H1 (cell line): ENCODE measurements around the gene LPP. TPM values are rescaled to one million over a fixed set of nuclear protein-coding genes. Genes with fewer than 3 reads are reported as not detected.

ENCODE experiments used
- BRCA1 ChIP-seq: IDR thresholded peaks from 2 replicates; pipeline ENCODE4 v1.6.1; 2012; ENCODE audit warnings: low read depth, low read length, improper control_type of control experiment
- RXRA ChIP-seq: IDR thresholded peaks from 2 replicates; pipeline ENCODE4 v1.6.1; 2011; ENCODE audit warnings: low read depth, mild to moderate bottlenecking, low read length, moderate library complexity; ENCODE audit not compliant: insufficient read depth
- polyA plus RNA-seq, 7 experiments: library from polyadenylated mRNA; depleted of rRNA in 3 of 7; stranded (reverse) in 5 of 7; unstranded in 2 of 7; fragments of >200 nt in 5 of 7; fragments of 200-250 nt in 2 of 7; gene quantifications; 1 replicate in 5 of 7; 2 replicates in 1 of 7; 4 replicates in 1 of 7; pipeline versions ENCODE4 v1.2.1 to v1.2.3, GENCODE V29; 2011 to 2013; ENCODE audit warnings: missing spikeins in 2 of 7, mixed read lengths in 2 of 7
- total RNA-seq: library from RNA; stranded (reverse); fragmentation: NEBNext Ultra II Directional; extraction: Animal tissue kit (Norgen Biotek cat#: 25700); gene quantifications from 2 replicates; pipeline ENCODE4 v1.2.1, GENCODE V29; 2021

LPP gene
- total and polyA plus RNA-seq, 2 of the 8 experiments (the other 6 are each of a cell fraction or from before 2014, with no cell fraction given): 10.0 to 53.3 TPM

- TF ChIP-seq RXRA (no peak), BRCA1 (no peak)
Measured at GRCh38 chr3:188927971-188928370, 774.0 kb downstream of the LPP start (continued).
